D721Med (cell line): ENCODE data around the gene CCR3.

ENCODE experiments used
- DNase-seq: peaks from one replicate; pipeline ENCODE4 v3.0.0; 2011; ENCODE audit warnings: low spot score; ENCODE audit not compliant: insufficient read length
- FAIRE-seq: peaks from 2 replicates; lab custom pipeline; 2011; peaks lifted over from hg19 to GRCh38; lab: Jason Lieb, UNC
- TF ChIP-seq, protein P1 (sequence below): IDR thresholded peaks from 2 replicates; pipeline ENCODE4 v1.5.1; 2012; ENCODE audit warnings: mild to moderate bottlenecking, control low read depth; ENCODE audit not compliant: insufficient read depth; ENCODE audit errors: missing control alignments

CCR3 gene

GRCh38 chr3:46221391-46221790, 20.9 kb upstream of the CCR3 start:
- TF ChIP-seq, protein P1, sequence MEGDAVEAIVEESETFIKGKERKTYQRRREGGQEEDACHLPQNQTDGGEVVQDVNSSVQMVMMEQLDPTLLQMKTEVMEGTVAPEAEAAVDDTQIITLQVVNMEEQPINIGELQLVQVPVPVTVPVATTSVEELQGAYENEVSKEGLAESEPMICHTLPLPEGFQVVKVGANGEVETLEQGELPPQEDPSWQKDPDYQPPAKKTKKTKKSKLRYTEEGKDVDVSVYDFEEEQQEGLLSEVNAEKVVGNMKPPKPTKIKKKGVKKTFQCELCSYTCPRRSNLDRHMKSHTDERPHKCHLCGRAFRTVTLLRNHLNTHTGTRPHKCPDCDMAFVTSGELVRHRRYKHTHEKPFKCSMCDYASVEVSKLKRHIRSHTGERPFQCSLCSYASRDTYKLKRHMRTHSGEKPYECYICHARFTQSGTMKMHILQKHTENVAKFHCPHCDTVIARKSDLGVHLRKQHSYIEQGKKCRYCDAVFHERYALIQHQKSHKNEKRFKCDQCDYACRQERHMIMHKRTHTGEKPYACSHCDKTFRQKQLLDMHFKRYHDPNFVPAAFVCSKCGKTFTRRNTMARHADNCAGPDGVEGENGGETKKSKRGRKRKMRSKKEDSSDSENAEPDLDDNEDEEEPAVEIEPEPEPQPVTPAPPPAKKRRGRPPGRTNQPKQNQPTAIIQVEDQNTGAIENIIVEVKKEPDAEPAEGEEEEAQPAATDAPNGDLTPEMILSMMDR, result no peak
- FAIRE-seq, result no peak
- no peak for DNase-seq

- FAIRE-seq, result no peak
- TF ChIP-seq, protein P1, result no peak
Observed at GRCh38 chr3:46221938-46222337, 20.3 kb upstream of the CCR3 start.

DNA sequence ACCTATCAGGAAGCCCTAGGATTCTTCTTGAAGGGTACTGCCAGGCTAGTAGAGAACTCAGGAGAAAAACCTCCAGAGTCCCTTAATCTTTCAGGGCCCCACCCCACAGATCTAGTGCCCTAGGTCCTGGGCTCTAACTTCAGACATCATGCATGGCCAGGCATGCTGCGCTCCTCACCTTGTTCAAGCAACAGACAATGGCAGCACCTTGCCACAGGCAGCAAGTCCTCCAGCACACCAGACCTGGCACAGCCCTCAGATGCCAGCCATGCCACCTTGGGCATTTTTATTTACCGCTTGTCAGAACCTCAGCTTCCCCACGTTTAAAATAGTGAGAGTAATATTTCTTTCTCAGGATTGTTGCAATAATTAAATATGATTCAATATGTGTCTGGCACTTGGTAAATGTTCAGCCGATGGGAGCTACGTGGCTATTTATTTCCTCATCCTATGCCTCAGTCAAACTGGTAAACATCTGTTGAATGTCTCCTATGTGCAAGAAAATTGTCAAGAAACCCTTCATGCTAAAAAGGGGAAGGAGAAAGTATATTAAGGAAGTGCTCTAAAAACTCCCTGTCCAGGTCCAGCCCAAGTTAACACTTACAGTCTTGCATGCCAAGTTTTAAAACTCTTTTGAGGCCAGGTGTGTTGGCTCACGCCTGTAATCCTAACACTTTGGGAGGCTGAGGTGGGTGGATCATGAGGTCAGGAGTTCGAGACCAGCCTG, 19.7 kb upstream of the CCR3 start:
- DNase-seq (no peak), FAIRE-seq (no peak)

More at GRCh38 chr3:46221938-46222337, 20.3 kb upstream of the CCR3 start:
- no peak for DNase-seq

DNA sequence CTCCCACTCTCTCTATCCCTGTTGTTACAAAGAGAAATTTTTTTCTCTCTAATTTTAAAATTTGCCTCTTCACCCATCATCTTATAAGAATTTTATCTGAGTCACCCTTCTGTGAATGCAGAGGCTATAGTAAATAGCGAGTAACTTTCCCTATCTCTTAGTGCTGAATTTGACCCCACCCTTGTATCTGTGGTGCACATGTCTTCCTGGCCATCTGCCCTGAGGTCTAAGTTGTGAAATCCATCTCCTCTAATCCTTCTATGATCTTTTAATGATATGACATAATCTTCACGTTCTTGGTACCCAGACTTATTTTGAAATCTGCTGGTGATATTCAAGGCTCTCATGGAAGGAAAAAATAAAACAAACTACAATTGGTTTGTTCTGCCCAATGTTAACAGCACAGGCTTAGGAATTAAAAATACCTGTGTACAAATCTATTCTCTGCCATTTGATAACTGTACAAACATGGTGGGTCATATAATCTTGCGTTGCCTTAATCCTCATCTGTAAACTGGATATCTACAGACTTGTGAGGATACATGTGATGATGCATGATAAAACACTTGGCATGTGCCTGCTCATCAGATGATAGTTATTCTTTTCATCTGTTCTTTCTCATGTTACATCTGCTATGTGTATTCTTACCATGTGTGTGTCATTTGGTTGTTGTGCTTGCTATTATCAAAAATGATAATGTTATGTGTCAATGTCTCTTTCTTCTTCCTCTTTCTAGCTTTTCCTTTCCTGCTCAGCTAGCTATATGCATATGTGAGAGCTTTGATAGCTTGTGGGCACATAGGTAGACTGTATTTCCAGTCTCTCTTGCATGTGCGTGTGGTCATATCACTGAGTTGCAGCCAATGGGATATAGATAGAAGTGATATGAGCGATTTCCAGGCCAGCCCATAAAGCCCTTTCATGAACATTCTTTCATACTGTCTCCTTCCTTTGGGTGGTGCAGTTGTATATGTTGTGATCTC, 13.7 kb upstream of the CCR3 start:
- DNase-seq, result no peak
- TF ChIP-seq, protein P1, result no peak
- FAIRE-seq, result peak; percentile 48

More for the DNA sequence above, 19.7 kb upstream of the CCR3 start:
- TF ChIP-seq, protein P1, result no peak

- no peak for FAIRE-seq
- TF ChIP-seq, protein P1, result no peak
- no peak for DNase-seq
Observed at GRCh38 chr3:46231323-46231722, 10.9 kb upstream of the CCR3 start.

GRCh38 chr3:46233194-46233593, 9.1 kb upstream of the CCR3 start:
- FAIRE-seq, result no peak
- TF ChIP-seq, protein P1, result no peak

More at GRCh38 chr3:46233194-46233593, 9.1 kb upstream of the CCR3 start:
- DNase-seq, result no peak
